ENCODE results near the gene ACOT13. TPM values are rescaled to one million over a fixed set of nuclear protein-coding genes. Genes with fewer than 3 reads are reported as not detected.

The ACOT13 gene
- total and polyA plus RNA-seq, 2 of the 8 experiments (the other 6 are each of a cell fraction or from before 2014, with no cell fraction given): 27.6 to 40.6 TPM

DNA sequence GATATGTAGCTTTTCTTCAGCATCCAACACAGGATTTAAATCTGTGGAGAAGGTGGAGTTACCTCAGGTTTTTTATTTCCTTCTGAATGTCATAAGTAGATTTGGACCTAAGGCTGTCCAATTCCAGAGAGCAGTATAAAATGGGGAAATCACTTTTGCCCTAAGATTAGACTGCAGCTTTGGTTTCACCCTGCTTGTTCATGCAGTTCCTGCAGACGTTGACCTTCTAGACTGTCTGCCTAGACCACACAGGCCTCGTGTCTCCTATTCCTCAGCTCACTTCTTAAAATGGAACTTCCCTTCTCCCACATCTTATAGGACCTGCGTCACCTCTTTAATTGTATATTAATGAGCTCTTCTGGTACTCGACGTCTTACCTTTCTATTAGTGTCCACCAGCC, 78.0 kb downstream of the ACOT13 start (continued):
- TF ChIP-seq, protein P1, sequence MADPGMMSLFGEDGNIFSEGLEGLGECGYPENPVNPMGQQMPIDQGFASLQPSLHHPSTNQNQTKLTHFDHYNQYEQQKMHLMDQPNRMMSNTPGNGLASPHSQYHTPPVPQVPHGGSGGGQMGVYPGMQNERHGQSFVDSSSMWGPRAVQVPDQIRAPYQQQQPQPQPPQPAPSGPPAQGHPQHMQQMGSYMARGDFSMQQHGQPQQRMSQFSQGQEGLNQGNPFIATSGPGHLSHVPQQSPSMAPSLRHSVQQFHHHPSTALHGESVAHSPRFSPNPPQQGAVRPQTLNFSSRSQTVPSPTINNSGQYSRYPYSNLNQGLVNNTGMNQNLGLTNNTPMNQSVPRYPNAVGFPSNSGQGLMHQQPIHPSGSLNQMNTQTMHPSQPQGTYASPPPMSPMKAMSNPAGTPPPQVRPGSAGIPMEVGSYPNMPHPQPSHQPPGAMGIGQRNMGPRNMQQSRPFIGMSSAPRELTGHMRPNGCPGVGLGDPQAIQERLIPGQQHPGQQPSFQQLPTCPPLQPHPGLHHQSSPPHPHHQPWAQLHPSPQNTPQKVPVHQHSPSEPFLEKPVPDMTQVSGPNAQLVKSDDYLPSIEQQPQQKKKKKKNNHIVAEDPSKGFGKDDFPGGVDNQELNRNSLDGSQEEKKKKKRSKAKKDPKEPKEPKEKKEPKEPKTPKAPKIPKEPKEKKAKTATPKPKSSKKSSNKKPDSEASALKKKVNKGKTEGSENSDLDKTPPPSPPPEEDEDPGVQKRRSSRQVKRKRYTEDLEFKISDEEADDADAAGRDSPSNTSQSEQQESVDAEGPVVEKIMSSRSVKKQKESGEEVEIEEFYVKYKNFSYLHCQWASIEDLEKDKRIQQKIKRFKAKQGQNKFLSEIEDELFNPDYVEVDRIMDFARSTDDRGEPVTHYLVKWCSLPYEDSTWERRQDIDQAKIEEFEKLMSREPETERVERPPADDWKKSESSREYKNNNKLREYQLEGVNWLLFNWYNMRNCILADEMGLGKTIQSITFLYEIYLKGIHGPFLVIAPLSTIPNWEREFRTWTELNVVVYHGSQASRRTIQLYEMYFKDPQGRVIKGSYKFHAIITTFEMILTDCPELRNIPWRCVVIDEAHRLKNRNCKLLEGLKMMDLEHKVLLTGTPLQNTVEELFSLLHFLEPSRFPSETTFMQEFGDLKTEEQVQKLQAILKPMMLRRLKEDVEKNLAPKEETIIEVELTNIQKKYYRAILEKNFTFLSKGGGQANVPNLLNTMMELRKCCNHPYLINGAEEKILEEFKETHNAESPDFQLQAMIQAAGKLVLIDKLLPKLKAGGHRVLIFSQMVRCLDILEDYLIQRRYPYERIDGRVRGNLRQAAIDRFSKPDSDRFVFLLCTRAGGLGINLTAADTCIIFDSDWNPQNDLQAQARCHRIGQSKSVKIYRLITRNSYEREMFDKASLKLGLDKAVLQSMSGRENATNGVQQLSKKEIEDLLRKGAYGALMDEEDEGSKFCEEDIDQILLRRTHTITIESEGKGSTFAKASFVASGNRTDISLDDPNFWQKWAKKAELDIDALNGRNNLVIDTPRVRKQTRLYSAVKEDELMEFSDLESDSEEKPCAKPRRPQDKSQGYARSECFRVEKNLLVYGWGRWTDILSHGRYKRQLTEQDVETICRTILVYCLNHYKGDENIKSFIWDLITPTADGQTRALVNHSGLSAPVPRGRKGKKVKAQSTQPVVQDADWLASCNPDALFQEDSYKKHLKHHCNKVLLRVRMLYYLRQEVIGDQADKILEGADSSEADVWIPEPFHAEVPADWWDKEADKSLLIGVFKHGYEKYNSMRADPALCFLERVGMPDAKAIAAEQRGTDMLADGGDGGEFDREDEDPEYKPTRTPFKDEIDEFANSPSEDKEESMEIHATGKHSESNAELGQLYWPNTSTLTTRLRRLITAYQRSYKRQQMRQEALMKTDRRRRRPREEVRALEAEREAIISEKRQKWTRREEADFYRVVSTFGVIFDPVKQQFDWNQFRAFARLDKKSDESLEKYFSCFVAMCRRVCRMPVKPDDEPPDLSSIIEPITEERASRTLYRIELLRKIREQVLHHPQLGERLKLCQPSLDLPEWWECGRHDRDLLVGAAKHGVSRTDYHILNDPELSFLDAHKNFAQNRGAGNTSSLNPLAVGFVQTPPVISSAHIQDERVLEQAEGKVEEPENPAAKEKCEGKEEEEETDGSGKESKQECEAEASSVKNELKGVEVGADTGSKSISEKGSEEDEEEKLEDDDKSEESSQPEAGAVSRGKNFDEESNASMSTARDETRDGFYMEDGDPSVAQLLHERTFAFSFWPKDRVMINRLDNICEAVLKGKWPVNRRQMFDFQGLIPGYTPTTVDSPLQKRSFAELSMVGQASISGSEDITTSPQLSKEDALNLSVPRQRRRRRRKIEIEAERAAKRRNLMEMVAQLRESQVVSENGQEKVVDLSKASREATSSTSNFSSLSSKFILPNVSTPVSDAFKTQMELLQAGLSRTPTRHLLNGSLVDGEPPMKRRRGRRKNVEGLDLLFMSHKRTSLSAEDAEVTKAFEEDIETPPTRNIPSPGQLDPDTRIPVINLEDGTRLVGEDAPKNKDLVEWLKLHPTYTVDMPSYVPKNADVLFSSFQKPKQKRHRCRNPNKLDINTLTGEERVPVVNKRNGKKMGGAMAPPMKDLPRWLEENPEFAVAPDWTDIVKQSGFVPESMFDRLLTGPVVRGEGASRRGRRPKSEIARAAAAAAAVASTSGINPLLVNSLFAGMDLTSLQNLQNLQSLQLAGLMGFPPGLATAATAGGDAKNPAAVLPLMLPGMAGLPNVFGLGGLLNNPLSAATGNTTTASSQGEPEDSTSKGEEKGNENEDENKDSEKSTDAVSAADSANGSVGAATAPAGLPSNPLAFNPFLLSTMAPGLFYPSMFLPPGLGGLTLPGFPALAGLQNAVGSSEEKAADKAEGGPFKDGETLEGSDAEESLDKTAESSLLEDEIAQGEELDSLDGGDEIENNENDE (IDR thresholded peaks at IDR 0.05; ENCODE audit: insufficient replicate concordance, low read length): no peak
- TF ChIP-seq HDAC2 (IDR thresholded peaks at IDR 0.05; ENCODE audit: borderline replicate concordance in 1 of 2, low read depth in 2 of 2, low read length in 2 of 2) (no peak), RBBP5 (IDR thresholded peaks at IDR 0.05; ENCODE audit: borderline replicate concordance, low read depth, low read length) (no peak), GTF2F1 (IDR thresholded peaks at IDR 0.05; ENCODE audit: borderline replicate concordance, low read depth, low read length) (no peak), TBP (IDR thresholded peaks at IDR 0.05; ENCODE audit: low read depth, low read length) (no peak), GABPA (IDR thresholded peaks at IDR 0.05; ENCODE audit: borderline replicate concordance, insufficient read depth, low read length) (no peak), SP1 (IDR thresholded peaks at IDR 0.05; ENCODE audit: low read depth, low read length) (no peak), YY1 (IDR thresholded peaks at IDR 0.05; ENCODE audit: low read depth, low read length) (no peak), CTBP2 (IDR thresholded peaks at IDR 0.05; ENCODE audit: borderline replicate concordance, insufficient read depth, insufficient read length, low read length) (no peak), RFX5 (IDR thresholded peaks at IDR 0.05; ENCODE audit: borderline replicate concordance, low read depth, low read length) (no peak), RXRA (IDR thresholded peaks at IDR 0.05; ENCODE audit: insufficient read depth, low read depth, low read length) (no peak)
